ENCODE results near the gene SLC9A5. TPM values are rescaled to one million over a fixed set of nuclear protein-coding genes. Genes with fewer than 3 reads are reported as not detected.

SLC9A5 gene
- total and polyA plus RNA-seq, 9 of the 15 experiments (the other 6 are each of a cell fraction or from before 2014, with no cell fraction given) = 0.06 to 3.1 (median 1.2) TPM

DNA sequence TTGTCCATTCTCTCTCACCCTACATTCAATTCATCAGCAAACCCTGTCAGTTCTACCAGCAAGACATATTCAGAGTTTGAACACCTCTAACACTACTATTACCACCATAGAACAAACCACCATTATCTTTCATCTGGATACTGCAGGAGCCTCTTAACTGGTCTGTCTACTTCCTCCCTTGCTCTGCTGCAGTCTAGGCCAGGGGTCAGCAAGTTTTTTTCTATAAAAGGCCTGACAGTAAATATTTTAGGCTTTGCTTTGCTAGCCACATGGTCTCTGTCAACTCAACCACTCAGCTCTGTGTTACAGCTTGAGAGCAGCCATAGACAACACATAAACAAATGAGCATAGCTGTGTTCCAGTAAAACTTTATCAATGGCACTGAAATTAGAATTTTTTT lies 63.9 kb downstream of the SLC9A5 start:
- Histone ChIP-seq H3K4me2 (ENCODE audit: insufficient read depth, low read length) (no peak overlapping the region), H3K4me1 (replicated peaks in 1 of 2; ENCODE audit: control insufficient read depth in 2 of 2, insufficient read depth in 2 of 2, low read length in 2 of 2) (peaks cover 0 to 19% of the 10 kb centered on the region in 2 experiments; a peak in 4 of 5 replicates), H3K36me3 (ENCODE audit: control insufficient read depth, insufficient read depth, low read length) (no peaks in the 10 kb centered on the region), H3K9me3 (replicated peaks; ENCODE audit: control insufficient read depth, insufficient read depth, low read depth, low read length) (no peaks in the 10 kb centered on the region), H3K9ac (ENCODE audit: insufficient read depth in 1 of 2, low read depth in 2 of 2, low read length in 2 of 2) (no peak overlapping the region), H3K27me3 (ENCODE audit: control insufficient read depth in 2 of 2, insufficient read depth in 2 of 2, low read length in 2 of 2) (peaks cover 0 to 11% of the 10 kb centered on the region in 2 experiments; a peak in 1 of 5 replicates), H2AFZ (ENCODE audit: low read depth, low read length) (peak overlapping the region; percentile 49; the same call in 1 of the 2 replicates), H3K27ac (ENCODE audit: extremely low read depth, low read depth, low read length) (no peak overlapping the region; the same call in 2 of the 3 replicates), H3K4me3 (no peak overlapping the region), H3K79me2 (ENCODE audit: control insufficient read depth, insufficient read depth, low read length) (no peaks in the 10 kb centered on the region), H3K9me1 (ENCODE audit: control insufficient read depth, insufficient read depth, low read length) (no peaks in the 10 kb centered on the region), H4K20me1 (replicated peaks; ENCODE audit: control insufficient read depth, insufficient read depth, low read length) (no peaks in the 10 kb centered on the region)
- peak; percentile 80 for ATAC-seq
- ChIA-PET CTCF (ENCODE audit: low intra/inter-chr PET ratio) (no interaction called here), POLR2A (interaction anchor here (0.6 to 1.2 kb wide), 3 partner anchors 9 to 151 kb away, joined by 3 to 4 read pairs (median 3); no protein-coding TSS in a partner anchor)
- in situ Hi-C loops (cut with MboI) (no loop called here), intact Hi-C loops (cut with micrococcal nuclease) (no loop called here)
- no peak for FAIRE-seq
- DNase-seq (ENCODE audit: extremely low read depth in 1 of 4, low spot score in 3 of 4) = no peak
- BruUV-seq (replicated peaks) = no TSS peak
- TF ChIP-seq, protein P1, sequence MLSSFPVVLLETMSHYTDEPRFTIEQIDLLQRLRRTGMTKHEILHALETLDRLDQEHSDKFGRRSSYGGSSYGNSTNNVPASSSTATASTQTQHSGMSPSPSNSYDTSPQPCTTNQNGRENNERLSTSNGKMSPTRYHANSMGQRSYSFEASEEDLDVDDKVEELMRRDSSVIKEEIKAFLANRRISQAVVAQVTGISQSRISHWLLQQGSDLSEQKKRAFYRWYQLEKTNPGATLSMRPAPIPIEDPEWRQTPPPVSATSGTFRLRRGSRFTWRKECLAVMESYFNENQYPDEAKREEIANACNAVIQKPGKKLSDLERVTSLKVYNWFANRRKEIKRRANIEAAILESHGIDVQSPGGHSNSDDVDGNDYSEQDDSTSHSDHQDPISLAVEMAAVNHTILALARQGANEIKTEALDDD (IDR thresholded peaks at IDR 0.05) = peak; percentile 45; the same call in 1 of the 2 replicates
- TF ChIP-seq EP400 (IDR thresholded peaks at IDR 0.05) (no peak), ZNF639 (CRISPR knock-in tag; conservative IDR thresholded peaks at IDR 0.05 in 1 of 2, IDR thresholded peaks at IDR 0.05 in 1 of 2) (no peak), PML (IDR thresholded peaks at IDR 0.05; ENCODE audit: low read length) (no peak), ZBTB40 (IDR thresholded peaks at IDR 0.05) (peak; percentile 79), ZBTB40 (CRISPR knock-in tag; IDR thresholded peaks at IDR 0.05) (no peak)
- TF ChIP-seq, protein P2, sequence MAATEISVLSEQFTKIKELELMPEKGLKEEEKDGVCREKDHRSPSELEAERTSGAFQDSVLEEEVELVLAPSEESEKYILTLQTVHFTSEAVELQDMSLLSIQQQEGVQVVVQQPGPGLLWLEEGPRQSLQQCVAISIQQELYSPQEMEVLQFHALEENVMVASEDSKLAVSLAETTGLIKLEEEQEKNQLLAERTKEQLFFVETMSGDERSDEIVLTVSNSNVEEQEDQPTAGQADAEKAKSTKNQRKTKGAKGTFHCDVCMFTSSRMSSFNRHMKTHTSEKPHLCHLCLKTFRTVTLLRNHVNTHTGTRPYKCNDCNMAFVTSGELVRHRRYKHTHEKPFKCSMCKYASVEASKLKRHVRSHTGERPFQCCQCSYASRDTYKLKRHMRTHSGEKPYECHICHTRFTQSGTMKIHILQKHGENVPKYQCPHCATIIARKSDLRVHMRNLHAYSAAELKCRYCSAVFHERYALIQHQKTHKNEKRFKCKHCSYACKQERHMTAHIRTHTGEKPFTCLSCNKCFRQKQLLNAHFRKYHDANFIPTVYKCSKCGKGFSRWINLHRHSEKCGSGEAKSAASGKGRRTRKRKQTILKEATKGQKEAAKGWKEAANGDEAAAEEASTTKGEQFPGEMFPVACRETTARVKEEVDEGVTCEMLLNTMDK (IDR thresholded peaks at IDR 0.05; ENCODE audit: borderline replicate concordance, insufficient read depth, low read depth, low read length, poor library complexity, severe bottlenecking) = no peak

Measured in K562 (cell line).